Activated CD8-positive, alpha-beta T cell treated with anti-CD3 and anti-CD28 coated beads for 36 hours (primary cell): Measurements from ENCODE around the gene NLGN2. TPM values are rescaled to one million over a fixed set of nuclear protein-coding genes. Genes with fewer than 3 reads are reported as not detected.

Experiments used
- ATAC-seq: fragments of 200-7000 bp; cut with Tn5 transposase; one replicate; pipeline ENCODE4 v1.10.0; 2021; ENCODE audit warnings: mild to moderate bottlenecking, moderate library complexity
- CTCF ChIA-PET: fragments of 350-600 bp; sonication (Branson Sonifier 250); formaldehyde crosslinking; loops from one replicate; lab custom pipeline; 2021; ENCODE audit warnings: antibody characterized with exemption; lab: Charles Lee
- POLR2A ChIA-PET: fragments of 350-600 bp; sonication (Branson Sonifier 250); formaldehyde crosslinking; loops from one replicate; lab custom pipeline; 2021; ENCODE audit warnings: antibody characterized with exemption; lab: Charles Lee
- DNase-seq: peaks from one replicate; pipeline ENCODE4 v3.0.0-alpha.2; 2020
- H3K27ac Mint-ChIP-seq: one replicate; pipeline ENCODE4 v1.8.0; 2021; ENCODE audit warnings: mild to moderate bottlenecking, mixed read lengths
- H3K27me3 Mint-ChIP-seq: one replicate; pipeline ENCODE4 v1.8.0; 2021; ENCODE audit warnings: mixed read lengths
- H3K36me3 Mint-ChIP-seq: one replicate; pipeline ENCODE4 v1.8.0; 2021; ENCODE audit warnings: low read depth, mixed read lengths
- H3K4me1 Mint-ChIP-seq: one replicate; pipeline ENCODE4 v1.8.0; 2021; ENCODE audit warnings: low read depth, mixed read lengths
- H3K4me3 Mint-ChIP-seq: one replicate; pipeline ENCODE4 v1.8.0; 2021; ENCODE audit warnings: mild to moderate bottlenecking, moderate library complexity, mixed read lengths
- H3K9me3 Mint-ChIP-seq: one replicate; pipeline ENCODE4 v1.8.0; 2021; ENCODE audit warnings: mixed read lengths
- CTCF ChIP-seq: fragments of 200-600 bp; IDR thresholded peaks from one replicate; pipeline ENCODE4 v1.8.0; 2022; ENCODE audit warnings: antibody characterized with exemption, mild to moderate bottlenecking
- intact Hi-C: fragments of 100-400 bp; cut with micrococcal nuclease; formaldehyde crosslinking; loops from one replicate; pipeline ENCODE4 v1.10.0; 2022
- total RNA-seq, 2 experiments: library from RNA; stranded (reverse); gene quantifications; one replicate each; pipeline ENCODE4 v1.2.3, GENCODE V29; 2021

NLGN2 gene
- total RNA-seq, 2 experiments from 2014 or later = 9.4 to 10.9 TPM

- peaks cover 21% of the 10 kb centered on the region for H3K36me3 Mint-ChIP-seq
- peak; percentile 85 for TF ChIP-seq CTCF
- DNase-seq = peak; percentile 86
- H3K27ac Mint-ChIP-seq = peak overlapping the region; percentile 97
- no peaks in the 10 kb centered on the region for H3K9me3 Mint-ChIP-seq
- ChIA-PET POLR2A (interaction anchor here (0.6 to 8.8 kb wide), 33 partner anchors 8 to 406 kb away, joined by 3 to 83 read pairs (median 4); partner anchors contain the start of genes CHRNB1, MPDU1, POLR2A and SENP3), CTCF (interaction anchor here (0.6 to 4.4 kb wide), 46 partner anchors 9 to 250 kb away, joined by 3 to 68 read pairs (median 4); partner anchors contain the start of genes CHRNB1, MPDU1, NEURL4 and POLR2A)
- peaks cover 31% of the 10 kb centered on the region for H3K4me1 Mint-ChIP-seq
- peak overlapping the region; percentile 94 for H3K4me3 Mint-ChIP-seq
- peak; percentile 63 for ATAC-seq
- intact Hi-C loops = loop anchor here (5.0 kb wide), 3 partner anchors 46 to 126 kb away; partner anchors contain the start of genes KCTD11, POLR2A, SENP3 and SLC35G6
- peaks cover 25% of the 10 kb centered on the region for H3K27me3 Mint-ChIP-seq
Measured at GRCh38 chr17:7436556-7437368, 29.1 kb downstream of the NLGN2 start.

GRCh38 chr17:7437369-7437863 lies 29.8 kb downstream of the NLGN2 start:
- Mint-ChIP-seq H3K27me3 (peaks cover 29% of the 10 kb centered on the region), H3K9me3 (no peaks in the 10 kb centered on the region), H3K27ac (no peak overlapping the region), H3K4me1 (peaks cover 31% of the 10 kb centered on the region), H3K4me3 (peak overlapping the region; percentile 94), H3K36me3 (peaks cover 21% of the 10 kb centered on the region)
- TF ChIP-seq CTCF = no peak
- DNase-seq (peak; percentile 16), ATAC-seq (no peak)
- CTCF ChIA-PET = interaction anchor here (0.6 to 4.4 kb wide), 33 partner anchors 8 to 152 kb away, joined by 3 to 68 read pairs (median 5); partner anchors contain the start of genes CHRNB1, MPDU1, NEURL4 and POLR2A
- intact Hi-C loops = loop anchor here (5.0 kb wide), 3 partner anchors 45 to 125 kb away; partner anchors contain the start of genes KCTD11, POLR2A, SENP3 and SLC35G6
- POLR2A ChIA-PET = interaction anchor here (0.6 to 8.8 kb wide), 21 partner anchors 8 to 396 kb away, joined by 3 to 83 read pairs (median 5); partner anchors contain the start of genes CHRNB1, MPDU1, POLR2A and SENP3

- POLR2A ChIA-PET = interaction anchor here (0.5 to 8.8 kb wide), 6 partner anchors 16 to 249 kb away, joined by 3 to 83 read pairs (median 29); partner anchors contain the start of genes POLR2A, SLC35G6, TP53 and ZBTB4
- intact Hi-C loops = loop anchor here (5.0 kb wide), 3 partner anchors 44 to 124 kb away; partner anchors contain the start of genes KCTD11, POLR2A, SENP3 and SLC35G6
- DNase-seq = peak; percentile 72
- Mint-ChIP-seq H3K9me3 (no peaks in the 10 kb centered on the region), H3K27ac (peak overlapping the region; percentile 7), H3K36me3 (peaks cover 21% of the 10 kb centered on the region), H3K4me1 (peaks cover 31% of the 10 kb centered on the region), H3K27me3 (peaks cover 35% of the 10 kb centered on the region), H3K4me3 (peak overlapping the region; percentile 94)
- ATAC-seq = no peak
- CTCF ChIA-PET = interaction anchor here (0.7 to 4.4 kb wide), 6 partner anchors 17 to 123 kb away, joined by 3 to 68 read pairs (median 26); partner anchors contain the start of genes PLSCR3, SLC35G6, TMEM95 and ZBTB4
- TF ChIP-seq CTCF = no peak
Measured at GRCh38 chr17:7437950-7438614, 30.4 kb downstream of the NLGN2 start.

- no peak for DNase-seq
- peaks cover 21% of the 10 kb centered on the region for H3K36me3 Mint-ChIP-seq
- peak overlapping the region; percentile 20 for H3K27ac Mint-ChIP-seq
- POLR2A ChIA-PET = interaction anchor here (0.5 to 8.8 kb wide), 7 partner anchors 12 to 249 kb away, joined by 3 to 83 read pairs (median 20); partner anchors contain the start of genes POLR2A, SLC35G6, TP53 and ZBTB4
- intact Hi-C loops = loop anchor here (5.0 kb wide), 3 partner anchors 43 to 123 kb away; partner anchors contain the start of genes KCTD11, POLR2A, SENP3 and SLC35G6
- ATAC-seq = no peak
- H3K9me3 Mint-ChIP-seq = no peaks in the 10 kb centered on the region
- H3K4me3 Mint-ChIP-seq = peak overlapping the region; percentile 94
- H3K4me1 Mint-ChIP-seq = peaks cover 31% of the 10 kb centered on the region
- no peak for TF ChIP-seq CTCF
- H3K27me3 Mint-ChIP-seq = peaks cover 39% of the 10 kb centered on the region
- CTCF ChIA-PET = interaction anchor here (0.7 to 4.4 kb wide), 5 partner anchors 16 to 122 kb away, joined by 3 to 68 read pairs (median 48); partner anchors contain the start of genes PLSCR3, SLC35G6, TMEM95 and ZBTB4
Measured at GRCh38 chr17:7438656-7439460, 31.2 kb downstream of the NLGN2 start.
